ENCODE data around the gene XPO4. TPM values are rescaled to one million over a fixed set of nuclear protein-coding genes. Genes with fewer than 3 reads are reported as not detected.

Gene XPO4
- total RNA-seq, 2 donors from 2014 or later = 9.1 to 9.6 TPM

- Histone ChIP-seq H3K27ac (no peak overlapping the region), H3K4me1 (no peaks in the 10 kb centered on the region), H3K4me3 (no peak overlapping the region), H3K27me3 (no peaks in the 10 kb centered on the region), H3K9me3 (no peaks in the 10 kb centered on the region), H3K36me3 (replicated peaks in 1 of 2; ENCODE audit: insufficient read depth in 1 of 2, low read depth in 2 of 2) (no peaks in the 10 kb centered on the region)
- intact Hi-C loops (cut with DNase I) = no loop called here
- no peak for DNase-seq
- no peak for ATAC-seq
- TF ChIP-seq POLR2A (IDR thresholded peaks at IDR 0.05) (no peak), CTCF (IDR thresholded peaks at IDR 0.05) (no peak)
- 85 to 86% methylated on average over 6 of the region's 6 CpGs for WGBS, 2 donors
These were observed 174.7 kb downstream of the XPO4 start for GRCh38 chr13:20727856-20728255.

Other genes with a start within 250 kb of the XPO4 start
- gene IL17D, start 199.0 kb downstream of the XPO4 start, total RNA-seq = under 1 TPM; 0.66 to 0.78 TPM
- gene EEF1AKMT1, start 128.8 kb downstream of the XPO4 start, total RNA-seq = 1 to 10 TPM; 3.3 to 7.0 TPM
- 10 to 100 TPM; 12.2 to 17.5 TPM for gene LATS2, start 158.8 kb upstream of the XPO4 start, total RNA-seq
- gene SAP18, start 237.4 kb upstream of the XPO4 start, total RNA-seq = 10 to 100 TPM in 1 of 2 donors, 1 to 10 TPM in 1; 5.9 to 26.7 TPM

Measured in body of pancreas (tissue), 4 donors.